HepG2 (cell line): ENCODE data around the gene ATG9A. TPM values are rescaled to one million over a fixed set of nuclear protein-coding genes. Genes with fewer than 3 reads are reported as not detected.
A peak's percentile ranks its signal among the peaks of the same experiment; 100 is the strongest.

Experiments used
- CREB1 ChIP-seq, 2 experiments: fragments of 450-650 bp in 1 of 2; IDR thresholded peaks; 2 replicates each; pipeline ENCODE4 v1.6.1; 2016 to 2017; ENCODE audit warnings: control low read depth in 1 of 2, mild to moderate bottlenecking in 1 of 2, missing compliant biosample characterization in 1 of 2, missing genetic modification characterization in 1 of 2
- GATAD2A ChIP-seq: IDR thresholded peaks from 2 replicates; pipeline ENCODE4 v1.6.1; 2016
- HNRNPLL ChIP-seq: fragments of 200-400 bp; formaldehyde crosslinking; IDR thresholded peaks from 2 replicates; pipeline ENCODE4 v1.6.1; 2017; ENCODE audit warnings: mild to moderate bottlenecking, low read depth, low read length; ENCODE audit not compliant: poor library complexity, severe bottlenecking
- KDM2A ChIP-seq: sonication (generic); formaldehyde crosslinking; IDR thresholded peaks from 2 replicates; pipeline ENCODE4 v1.4.0; 2020; ENCODE audit warnings: low read depth, missing genetic modification reagents, borderline replicate concordance
- KMT2B ChIP-seq: IDR thresholded peaks from 2 replicates; pipeline ENCODE4 v1.6.1; 2016; ENCODE audit warnings: missing genetic modification reagents, missing compliant biosample characterization
- MEF2D ChIP-seq: sonication (generic); formaldehyde crosslinking; IDR thresholded peaks from 2 replicates; pipeline ENCODE4 v1.5.1; 2020; ENCODE audit warnings: mild to moderate bottlenecking, missing genetic modification reagents
- NR2F1 ChIP-seq, 2 experiments: fragments of 450-650 bp in 1 of 2; formaldehyde crosslinking in 1 of 2; IDR thresholded peaks; 2 replicates each; pipeline versions ENCODE4 v1.5.0 to v1.6.1; 2016 to 2020; ENCODE audit warnings: mild to moderate bottlenecking in 1 of 2, missing compliant biosample characterization in 1 of 2, missing genetic modification reagents in 1 of 2, moderate library complexity in 1 of 2
- ZNF230 ChIP-seq: sonication (generic); formaldehyde crosslinking; IDR thresholded peaks from 2 replicates; pipeline ENCODE4 v1.4.0; 2020; ENCODE audit warnings: mild to moderate bottlenecking, missing genetic modification reagents
- ZNF318 ChIP-seq: sonication (generic); formaldehyde crosslinking; IDR thresholded peaks from 2 replicates; pipeline ENCODE4 v1.4.0; 2020; ENCODE audit warnings: mild to moderate bottlenecking, missing genetic modification reagents
- ZNF572 ChIP-seq: sonication (generic); formaldehyde crosslinking; IDR thresholded peaks from 2 replicates; pipeline ENCODE4 v1.5.1; 2020; ENCODE audit warnings: mild to moderate bottlenecking, missing genetic modification reagents
- ZNF644 ChIP-seq: IDR thresholded peaks from 2 replicates; pipeline ENCODE4 v1.6.1; 2016; ENCODE audit warnings: low read depth
- ZNF710 ChIP-seq: sonication (generic); formaldehyde crosslinking; IDR thresholded peaks from 2 replicates; pipeline ENCODE4 v1.5.0; 2020; ENCODE audit warnings: mild to moderate bottlenecking, missing genetic modification reagents, borderline replicate concordance
- polyA plus RNA-seq, 8 experiments: library from polyadenylated mRNA; depleted of rRNA in 3 of 8; stranded (reverse) in 7 of 8; unstranded in 1 of 8; fragments of >200 nt; fragmentation: Illumina TruSeq in 4 of 8; extraction: Trizol in 4 of 8; gene quantifications; 2 replicates each; pipeline versions ENCODE4 v1.2.1 to v1.2.3, GENCODE V29; 2011 to 2016; ENCODE audit warnings: low read depth in 4 of 8, missing spikeins in 1 of 8, mixed read lengths in 1 of 8; ENCODE audit not compliant: insufficient read depth in 1 of 8
- total RNA-seq, 5 experiments: library from RNA; depleted of rRNA; stranded (reverse); fragments of >200 nt; fragmentation: Illumina TruSeq; extraction: Trizol; gene quantifications; 2 replicates each; pipeline ENCODE4 v1.2.3, GENCODE V29; 2016; ENCODE audit warnings: low read depth in 1 of 5
- TF ChIP-seq, protein P1 (sequence below): IDR thresholded peaks from 2 replicates; pipeline ENCODE4 v1.6.1; 2018; ENCODE audit warnings: missing genetic modification reagents, mild to moderate bottlenecking, missing compliant biosample characterization
- TF ChIP-seq, protein P2 (sequence below): IDR thresholded peaks from 2 replicates; pipeline ENCODE4 v1.6.1; 2016; ENCODE audit warnings: mild to moderate bottlenecking

Gene ATG9A
- total and polyA plus RNA-seq, 2 of the 13 experiments (the other 11 are each of a cell fraction or from before 2014, with no cell fraction given): 35.0 to 131 TPM

- TF ChIP-seq NR2F1 (CRISPR knock-in tag; IDR thresholded peaks at IDR 0.05): no peak
- peak; percentile 73 for TF ChIP-seq GATAD2A (CRISPR knock-in tag)
- peak; percentile 38; the same call in 1 of the 2 replicates for TF ChIP-seq ZNF710 (CRISPR knock-in tag)
- 0 out of 2 replicates have a peak, but pooled peaks have one; percentile 55 for TF ChIP-seq ZNF230 (CRISPR knock-in tag)
- TF ChIP-seq ZNF572 (CRISPR knock-in tag): peak; percentile 58; the same call in 1 of the 2 replicates
- no peak for TF ChIP-seq CREB1 (IDR thresholded peaks at IDR 0.05)
- TF ChIP-seq CREB1 (CRISPR knock-in tag; IDR thresholded peaks at IDR 0.05): 0 out of 2 replicates have a peak, but pooled peaks have one; percentile 6
- TF ChIP-seq, protein P1, sequence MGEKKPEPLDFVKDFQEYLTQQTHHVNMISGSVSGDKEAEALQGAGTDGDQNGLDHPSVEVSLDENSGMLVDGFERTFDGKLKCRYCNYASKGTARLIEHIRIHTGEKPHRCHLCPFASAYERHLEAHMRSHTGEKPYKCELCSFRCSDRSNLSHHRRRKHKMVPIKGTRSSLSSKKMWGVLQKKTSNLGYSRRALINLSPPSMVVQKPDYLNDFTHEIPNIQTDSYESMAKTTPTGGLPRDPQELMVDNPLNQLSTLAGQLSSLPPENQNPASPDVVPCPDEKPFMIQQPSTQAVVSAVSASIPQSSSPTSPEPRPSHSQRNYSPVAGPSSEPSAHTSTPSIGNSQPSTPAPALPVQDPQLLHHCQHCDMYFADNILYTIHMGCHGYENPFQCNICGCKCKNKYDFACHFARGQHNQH (CRISPR knock-in tag): peak; percentile 70; the same call in 1 of the 2 replicates
- TF ChIP-seq HNRNPLL: peak; percentile 96
- TF ChIP-seq ZNF318 (CRISPR knock-in tag): 0 out of 2 replicates have a peak, but pooled peaks have one; percentile 46
- TF ChIP-seq, protein P2, sequence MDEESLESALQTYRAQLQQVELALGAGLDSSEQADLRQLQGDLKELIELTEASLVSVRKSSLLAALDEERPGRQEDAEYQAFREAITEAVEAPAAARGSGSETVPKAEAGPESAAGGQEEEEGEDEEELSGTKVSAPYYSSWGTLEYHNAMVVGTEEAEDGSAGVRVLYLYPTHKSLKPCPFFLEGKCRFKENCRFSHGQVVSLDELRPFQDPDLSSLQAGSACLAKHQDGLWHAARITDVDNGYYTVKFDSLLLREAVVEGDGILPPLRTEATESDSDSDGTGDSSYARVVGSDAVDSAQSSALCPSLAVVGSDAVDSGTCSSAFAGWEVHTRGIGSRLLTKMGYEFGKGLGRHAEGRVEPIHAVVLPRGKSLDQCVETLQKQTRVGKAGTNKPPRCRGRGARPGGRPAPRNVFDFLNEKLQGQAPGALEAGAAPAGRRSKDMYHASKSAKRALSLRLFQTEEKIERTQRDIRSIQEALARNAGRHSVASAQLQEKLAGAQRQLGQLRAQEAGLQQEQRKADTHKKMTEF (CRISPR knock-in tag): peak; percentile 46
- peak; percentile 48; the same call in 1 of the 2 replicates for TF ChIP-seq ZNF644 (CRISPR knock-in tag)
- TF ChIP-seq MEF2D: peak; percentile 21; the same call in 1 of the 2 replicates
- peak; percentile 35; the same call in 1 of the 2 replicates for TF ChIP-seq KMT2B (CRISPR knock-in tag)
- TF ChIP-seq KDM2A: peak; percentile 91
These were observed 48.5 kb upstream of the ATG9A start (continued) for GRCh38 chr2:219277703-219278654.
